OCI-LY1 (cell line): Measurements from ENCODE around the gene TUBGCP2.

Experiments used
- H2AFZ ChIP-seq: fragments of 200-600 bp; sonication (generic), shearing (Covaris generic); 2 replicates; pipeline ENCODE4 v1.6.0; 2014; ENCODE audit warnings: antibody characterized with exemption, mild to moderate bottlenecking, low read length
- H3F3A ChIP-seq: fragments of 200-600 bp; sonication (generic), shearing (Covaris generic); 2 replicates; pipeline ENCODE4 v1.6.0; 2014; ENCODE audit warnings: mild to moderate bottlenecking, antibody characterized with exemption, low read length, moderate library complexity; ENCODE audit not compliant: insufficient read depth
- H3K27ac ChIP-seq: fragments of 200-600 bp; sonication (generic); 2 replicates; pipeline ENCODE4 v1.5.1; 2014; ENCODE audit warnings: low read length, mixed run types, mild to moderate bottlenecking, low read depth; ENCODE audit not compliant: poor library complexity, severe bottlenecking
- H3K27me3 ChIP-seq: fragments of 200-600 bp; sonication (generic); 2 replicates; pipeline ENCODE4 v1.6.0; 2014; ENCODE audit warnings: antibody characterized with exemption, mild to moderate bottlenecking, low read length, moderate library complexity; ENCODE audit not compliant: insufficient read depth
- H3K36me3 ChIP-seq: fragments of 200-600 bp; sonication (generic); 2 replicates; pipeline ENCODE4 v1.6.1; 2014; ENCODE audit warnings: mild to moderate bottlenecking, antibody characterized with exemption, low read length, moderate library complexity, mixed read lengths; ENCODE audit not compliant: insufficient read depth
- H3K4me1 ChIP-seq: fragments of 200-600 bp; sonication (generic); 2 replicates; pipeline ENCODE4 v1.5.1; 2014; ENCODE audit warnings: mild to moderate bottlenecking, low read length, moderate library complexity; ENCODE audit not compliant: insufficient read depth, severe bottlenecking
- H3K4me2 ChIP-seq: fragments of 200-600 bp; sonication (generic), shearing (Covaris generic); 2 replicates; pipeline ENCODE4 v1.6.1; 2014; ENCODE audit warnings: low read length
- H3K4me3 ChIP-seq: fragments of 200-600 bp; sonication (generic); 2 replicates; pipeline ENCODE4 v1.5.1; 2014; ENCODE audit warnings: low read length, low read depth, mild to moderate bottlenecking, mixed read lengths; ENCODE audit not compliant: poor library complexity, severe bottlenecking
- H3K79me2 ChIP-seq: fragments of 200-600 bp; shearing (Covaris generic); 2 replicates; pipeline ENCODE4 v1.6.1; 2016; ENCODE audit warnings: mixed run types, low read length, mixed read lengths; ENCODE audit not compliant: insufficient read depth
- H3K9ac ChIP-seq: fragments of 200-600 bp; sonication (generic), shearing (Covaris generic); 2 replicates; pipeline ENCODE4 v1.6.1; 2014; ENCODE audit warnings: mild to moderate bottlenecking, low read length, mixed read lengths
- H3K9me2 ChIP-seq: fragments of 200-600 bp; sonication (generic), shearing (Covaris generic); 2 replicates; pipeline ENCODE4 v1.6.1; 2014; ENCODE audit warnings: low read depth, mild to moderate bottlenecking, low read length, mixed read lengths
- H3K9me3 ChIP-seq: fragments of 200-600 bp; shearing (Covaris generic); 2 replicates; pipeline ENCODE4 v1.6.1; 2014; ENCODE audit warnings: low read length, mixed read lengths
- H4K20me1 ChIP-seq: fragments of 200-600 bp; sonication (generic), shearing (Covaris generic); 2 replicates; pipeline ENCODE4 v1.6.0; 2016; ENCODE audit warnings: mild to moderate bottlenecking, low read length; ENCODE audit not compliant: insufficient read depth
- CTCF ChIP-seq: fragments of 200-600 bp; sonication (generic), shearing (Covaris generic); IDR thresholded peaks from 2 replicates; pipeline ENCODE4 v1.5.1; 2017; ENCODE audit warnings: mild to moderate bottlenecking, antibody characterized with exemption, low read length, moderate library complexity, mixed read lengths
- EZH2 ChIP-seq: fragments of 200-600 bp; sonication (generic), shearing (Covaris generic); IDR thresholded peaks from 2 replicates; pipeline ENCODE4 v1.8.0; 2017; ENCODE audit warnings: borderline replicate concordance, mixed run types, mild to moderate bottlenecking, antibody characterized with exemption, low read length, moderate library complexity, mixed read lengths

Gene TUBGCP2

GRCh38 chr10:133278577-133279265 lies 30.0 kb downstream of the TUBGCP2 start:
- no peak overlapping the region for H2AFZ ChIP-seq
- no peaks in the 10 kb centered on the region for H3K9me3 ChIP-seq
- no peaks in the 10 kb centered on the region for H3K27me3 ChIP-seq
- no peaks in the 10 kb centered on the region for H3F3A ChIP-seq
- peaks cover 13% of the 10 kb centered on the region for H3K4me1 ChIP-seq
- no peaks in the 10 kb centered on the region for H4K20me1 ChIP-seq
- peaks cover 30% of the 10 kb centered on the region for H3K36me3 ChIP-seq
- H3K79me2 ChIP-seq: no peaks in the 10 kb centered on the region
- H3K4me2 ChIP-seq: no peak overlapping the region
- no peak overlapping the region for H3K9ac ChIP-seq
- H3K9me2 ChIP-seq: no peaks in the 10 kb centered on the region
- H3K4me3 ChIP-seq: no peak overlapping the region
- no peak overlapping the region for H3K27ac ChIP-seq
- TF ChIP-seq CTCF (no peak), EZH2 (no peak)

- peaks cover 13% of the 10 kb centered on the region for H3K4me1 ChIP-seq
- no peak overlapping the region for H3K4me2 ChIP-seq
- H2AFZ ChIP-seq: no peak overlapping the region
- H3K9ac ChIP-seq: no peak overlapping the region
- H3K27ac ChIP-seq: no peak overlapping the region
- TF ChIP-seq CTCF (no peak), EZH2 (no peak)
- no peaks in the 10 kb centered on the region for H3K79me2 ChIP-seq
- no peaks in the 10 kb centered on the region for H3K27me3 ChIP-seq
- H3K4me3 ChIP-seq: no peak overlapping the region
- no peaks in the 10 kb centered on the region for H4K20me1 ChIP-seq
- no peaks in the 10 kb centered on the region for H3K9me2 ChIP-seq
- no peaks in the 10 kb centered on the region for H3F3A ChIP-seq
- H3K36me3 ChIP-seq: peaks cover 27% of the 10 kb centered on the region
- no peaks in the 10 kb centered on the region for H3K9me3 ChIP-seq
These were observed 30.6 kb downstream of the TUBGCP2 start for GRCh38 chr10:133277993-133278576.

GRCh38 chr10:133277277-133277992 lies 31.2 kb downstream of the TUBGCP2 start:
- Histone ChIP-seq H4K20me1 (no peaks in the 10 kb centered on the region), H2AFZ (no peak overlapping the region), H3K79me2 (no peaks in the 10 kb centered on the region), H3K27me3 (no peaks in the 10 kb centered on the region), H3K9me2 (no peaks in the 10 kb centered on the region), H3F3A (no peaks in the 10 kb centered on the region), H3K9ac (no peak overlapping the region), H3K36me3 (peaks cover 20% of the 10 kb centered on the region), H3K4me3 (no peak overlapping the region), H3K4me2 (no peak overlapping the region), H3K27ac (no peak overlapping the region), H3K9me3 (no peaks in the 10 kb centered on the region), H3K4me1 (peaks cover 13% of the 10 kb centered on the region)
- TF ChIP-seq EZH2 (no peak), CTCF (no peak)
